Kidney (tissue), 14 donors: Measurements from ENCODE around the gene METTL15. TPM values are rescaled to one million over a fixed set of nuclear protein-coding genes. Genes with fewer than 3 reads are reported as not detected.

Source experiments
- DNase-seq, 5 donors: peaks; one replicate each; pipeline ENCODE4 v3.0.0-alpha.2; 2013 to 2020
- FAIRE-seq: peaks from 2 replicates; lab custom pipeline; 2012; peaks lifted over from hg19 to GRCh38; lab: Jason Lieb, UNC
- H3K27ac ChIP-seq, 2 donors: one replicate each; pipeline ENCODE4 v1.7.0; 2013; ENCODE audit warnings: low read depth in 2 of 2, low read length in 2 of 2, inconsistent platforms in 1 of 2
- H3K27me3 ChIP-seq: one replicate; pipeline ENCODE4 v1.7.1; 2013; ENCODE audit warnings: low read length, inconsistent platforms; ENCODE audit not compliant: control insufficient read depth, insufficient read depth
- H3K36me3 ChIP-seq, 3 donors: one replicate each; pipeline versions ENCODE4 v1.7.0 to v1.7.1; 2013; ENCODE audit warnings: low read length in 3 of 3, control low read depth in 1 of 3, inconsistent platforms in 1 of 3; ENCODE audit not compliant: insufficient read depth in 3 of 3, control insufficient read depth in 2 of 3
- H3K4me1 ChIP-seq, 3 donors: one replicate each; pipeline versions ENCODE4 v1.7.0 to v1.7.1; 2013; ENCODE audit warnings: low read length in 3 of 3, inconsistent platforms in 1 of 3, low read depth in 1 of 3; ENCODE audit not compliant: control insufficient read depth in 2 of 3, insufficient read depth in 2 of 3
- H3K4me3 ChIP-seq, 3 donors: one replicate each; pipeline versions ENCODE4 v1.7.0 to v1.8.1; 2013; ENCODE audit warnings: low read length in 3 of 3, control low read depth in 1 of 3, inconsistent platforms in 1 of 3
- H3K9ac ChIP-seq, 3 donors: one replicate each; pipeline versions ENCODE4 v1.7.0 to v1.7.1; 2013; ENCODE audit warnings: low read length in 3 of 3, control low read depth in 1 of 3, inconsistent platforms in 1 of 3
- H3K9me3 ChIP-seq, 3 donors: one replicate each; pipeline versions ENCODE4 v1.7.0 to v1.7.1; 2013; ENCODE audit warnings: low read length in 3 of 3, control low read depth in 1 of 3, inconsistent platforms in 1 of 3; ENCODE audit not compliant: control insufficient read depth in 2 of 3, insufficient read depth in 1 of 3
- CTCF ChIP-seq: IDR thresholded peaks from 3 replicates; pipeline ENCODE4 v1.5.1; 2012; ENCODE audit warnings: mild to moderate bottlenecking, moderate library complexity, borderline replicate concordance; ENCODE audit not compliant: insufficient read depth; ENCODE audit errors: extremely low read depth
- intact Hi-C: fragments of 100-400 bp; cut with DNase I; formaldehyde crosslinking; loops from one replicate; pipeline ENCODE4 v1.11.1; 2022
- polyA plus RNA-seq: library from polyadenylated mRNA; stranded (reverse); fragments of 350-450 nt; fragmentation: Illumina TruSeq; extraction: RNeasy Lipid Tissue Mini Kit (QIAGEN cat#74804); gene quantifications from one replicate; pipeline ENCODE4 v1.2.3, GENCODE V29; 2014; ENCODE audit warnings: low read depth, low replicate concordance; ENCODE audit not compliant: insufficient read depth
- total RNA-seq: library from RNA; stranded (reverse); fragmentation: NEBNext Ultra II Directional; extraction: Animal tissue kit (Norgen Biotek cat#: 25700); gene quantifications from one replicate; pipeline ENCODE4 v1.2.1, GENCODE V29; 2021
- donor health status: control.
- donor health status: control.
- donor health status: control.
- donor health status: control.
- donor health status: control.
- donor health status: DM: yes; HTN: yes; CAD: no.
- donor health status: Normal renal cell carcinoma (clear cell type).

Gene METTL15
- total and polyA plus RNA-seq, 2 donors from 2014 or later = 6.4 to 14.7 TPM

- DNase-seq (no peak), FAIRE-seq (no peak)
- intact Hi-C loops = no loop called here
- no peak overlapping the region for H3K4me3 ChIP-seq
- H3K9me3 ChIP-seq = no peaks in the 10 kb centered on the region
- peaks cover 2 to 11% (median 2%) of the 10 kb centered on the region in 3 donors for H3K36me3 ChIP-seq
- no peak for TF ChIP-seq CTCF
- no peaks in the 10 kb centered on the region for H3K4me1 ChIP-seq
- no peaks in the 10 kb centered on the region for H3K27me3 ChIP-seq
- H3K27ac ChIP-seq = no peak overlapping the region
- no peak overlapping the region for H3K9ac ChIP-seq
Observed at GRCh38 chr11:28298209-28298608, 190.0 kb downstream of the METTL15 start.

DNA sequence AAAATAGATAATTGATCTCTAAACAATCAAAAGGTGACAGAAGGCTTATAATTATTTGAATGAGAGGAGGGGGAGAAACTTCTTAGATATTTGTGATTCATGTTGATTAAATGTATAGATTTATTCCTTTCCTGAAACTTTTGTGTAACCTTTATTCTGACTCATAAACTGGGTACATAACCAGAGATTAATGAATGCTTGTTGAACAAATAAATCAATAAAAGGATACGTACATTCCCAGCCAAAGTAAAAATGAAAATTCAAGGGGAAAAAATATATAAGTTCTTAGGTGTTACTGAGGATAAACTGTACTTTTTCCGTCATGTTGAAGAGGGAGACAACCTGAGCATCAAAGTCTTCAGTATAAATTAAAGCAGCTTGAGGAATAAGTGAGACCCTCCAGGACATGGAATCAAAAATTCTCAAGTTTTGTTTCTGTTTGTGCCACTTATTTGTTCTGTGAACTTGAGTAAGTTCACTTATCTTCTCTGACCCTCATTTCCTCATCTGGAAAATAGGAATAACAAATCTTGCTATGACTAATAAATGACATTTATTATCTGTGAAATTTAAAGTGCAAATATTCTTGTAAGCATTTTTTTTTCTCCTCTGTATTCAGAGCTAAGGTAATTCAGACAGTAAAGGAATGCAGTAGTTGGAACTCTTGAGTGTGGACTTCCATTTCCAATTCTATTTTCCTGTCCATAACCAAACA lies 195.4 kb downstream of the METTL15 start:
- Histone ChIP-seq H3K36me3 (no peaks in the 10 kb centered on the region), H3K9me3 (no peaks in the 10 kb centered on the region), H3K27me3 (no peaks in the 10 kb centered on the region), H3K4me1 (no peaks in the 10 kb centered on the region), H3K4me3 (no peak overlapping the region), H3K9ac (no peak overlapping the region), H3K27ac (no peak overlapping the region)
- no peak for TF ChIP-seq CTCF
- FAIRE-seq = no peak
- no peak for DNase-seq
- intact Hi-C loops = no loop called here

DNA sequence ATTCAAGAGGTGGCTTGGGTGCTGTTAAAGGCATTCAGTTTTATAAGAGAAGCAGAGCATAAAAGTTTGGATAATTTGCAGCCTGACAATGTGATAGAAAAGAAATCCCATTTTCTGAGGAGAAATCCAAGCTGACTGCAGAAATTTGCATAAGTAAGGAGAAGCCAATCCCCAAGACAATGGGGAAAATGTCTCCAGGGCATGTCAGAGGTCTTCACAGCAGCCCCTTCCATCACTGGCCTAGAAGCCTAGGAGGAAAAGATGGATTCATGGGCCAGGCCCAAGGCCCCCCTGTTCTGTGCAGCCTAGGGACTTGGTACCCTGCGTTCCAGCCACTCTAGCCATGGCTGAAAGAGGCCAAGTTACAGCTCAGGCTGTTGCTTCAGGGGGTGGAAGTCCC lies 207.3 kb downstream of the METTL15 start:
- H3K9ac ChIP-seq = no peak overlapping the region
- FAIRE-seq = no peak
- intact Hi-C loops = no loop called here

More for the DNA sequence above, 207.3 kb downstream of the METTL15 start:
- H3K4me3 ChIP-seq = no peak overlapping the region
- H3K9me3 ChIP-seq = no peaks in the 10 kb centered on the region
- H3K27ac ChIP-seq = no peak overlapping the region
- H3K36me3 ChIP-seq = no peaks in the 10 kb centered on the region
- H3K4me1 ChIP-seq = no peaks in the 10 kb centered on the region
- no peaks in the 10 kb centered on the region for H3K27me3 ChIP-seq
- no peak for TF ChIP-seq CTCF
- DNase-seq = no peak
